ENCODE measurements around the gene MAP3K10. TPM values are rescaled to one million over a fixed set of nuclear protein-coding genes. Genes with fewer than 3 reads are reported as not detected.

The MAP3K10 gene
- total and polyA plus RNA-seq, 9 of the 15 experiments (the other 6 are each of a cell fraction or from before 2014, with no cell fraction given): 0.01 to 8.0 (median 2.7) TPM; not detected in 1

DNA sequence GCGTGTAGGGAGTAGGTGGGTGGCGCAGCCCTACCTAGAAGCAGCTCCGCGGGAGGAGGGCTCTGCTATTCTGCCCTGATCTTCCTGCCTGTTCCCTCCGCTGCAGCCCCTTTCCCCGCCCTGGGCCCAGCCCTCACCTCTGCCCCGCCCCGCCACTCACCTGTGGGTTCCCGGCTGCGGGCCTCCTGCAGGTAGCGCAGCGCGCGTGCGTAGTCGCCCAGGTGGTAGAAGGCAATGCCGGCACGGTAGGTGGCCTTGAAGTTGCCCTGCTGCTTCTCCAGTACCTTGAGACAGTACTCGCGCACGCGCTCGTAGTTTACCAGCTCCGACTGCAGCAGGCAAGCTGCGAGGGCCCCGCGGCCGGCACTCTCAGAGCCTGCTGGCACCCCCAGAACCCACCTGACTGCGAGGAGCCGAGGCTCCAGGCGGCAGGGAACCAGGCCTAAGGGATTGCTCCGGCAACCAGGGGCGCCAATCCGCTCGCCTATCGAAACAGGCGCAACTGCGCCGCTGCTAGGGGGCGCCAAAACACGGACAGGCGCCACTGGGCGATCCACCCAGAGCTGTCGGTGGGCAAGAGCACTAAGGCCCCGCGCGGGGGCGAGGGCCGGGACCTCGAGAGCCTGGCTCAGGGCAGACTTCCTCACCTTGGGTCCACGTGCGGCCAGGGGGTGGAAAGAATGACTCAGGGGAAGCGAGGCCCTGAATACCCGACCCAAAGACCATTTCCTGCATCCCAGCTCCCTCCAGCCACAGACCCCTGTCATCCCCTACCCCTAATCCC lies 26.0 kb downstream of the MAP3K10 start (continued):
- TF ChIP-seq PHF8 (IDR thresholded peaks at IDR 0.05; ENCODE audit: borderline replicate concordance, low read length) (no peak), L3MBTL2 (IDR thresholded peaks at IDR 0.05) (peak; percentile 58), CXXC5 (CRISPR knock-in tag; IDR thresholded peaks at IDR 0.05) (peak; percentile 20; the same call in 1 of the 2 replicates), POLR2G (IDR thresholded peaks at IDR 0.05; ENCODE audit: low read depth, low read length) (peak; percentile 58), SMC3 (conservative IDR thresholded peaks at IDR 0.05; ENCODE audit: insufficient read depth, low read depth, low read length) (peak; percentile 31; the same call in 1 of the 2 replicates), NRF1 (conservative IDR thresholded peaks at IDR 0.05 in 1 of 2, IDR thresholded peaks at IDR 0.05 in 1 of 2) (peak; percentile 47 to 55; a peak in 3 of 4 replicates), ZBTB7A (IDR thresholded peaks at IDR 0.05; ENCODE audit: borderline replicate concordance, control insufficient read depth, low read depth, low read length) (peak; percentile 57; the same call in 1 of the 2 replicates), RB1 (IDR thresholded peaks at IDR 0.05; ENCODE audit: low read depth) (peak; percentile 64; the same call in 1 of the 2 replicates), MIER1 (IDR thresholded peaks at IDR 0.05; ENCODE audit: low read depth) (peak; percentile 72; the same call in 1 of the 2 replicates), CREM (IDR thresholded peaks at IDR 0.05; ENCODE audit: low read depth) (0 out of 2 replicates have a peak, but pooled peaks have one; percentile 12), FIP1L1 (IDR thresholded peaks at IDR 0.05; ENCODE audit: low read depth, low read length, poor library complexity, severe bottlenecking) (peak; percentile 74)
- TF ChIP-seq, protein P1, sequence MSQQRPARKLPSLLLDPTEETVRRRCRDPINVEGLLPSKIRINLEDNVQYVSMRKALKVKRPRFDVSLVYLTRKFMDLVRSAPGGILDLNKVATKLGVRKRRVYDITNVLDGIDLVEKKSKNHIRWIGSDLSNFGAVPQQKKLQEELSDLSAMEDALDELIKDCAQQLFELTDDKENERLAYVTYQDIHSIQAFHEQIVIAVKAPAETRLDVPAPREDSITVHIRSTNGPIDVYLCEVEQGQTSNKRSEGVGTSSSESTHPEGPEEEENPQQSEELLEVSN (IDR thresholded peaks at IDR 0.05; ENCODE audit: borderline replicate concordance in 1 of 2, extremely low read depth in 1 of 2, insufficient read depth in 1 of 2, insufficient read length in 1 of 2, low read depth in 1 of 2, low read length in 1 of 2, poor library complexity in 1 of 2, severe bottlenecking in 1 of 2): peak in 1 of 2 experiments; percentile 64
- TF ChIP-seq, protein P2, sequence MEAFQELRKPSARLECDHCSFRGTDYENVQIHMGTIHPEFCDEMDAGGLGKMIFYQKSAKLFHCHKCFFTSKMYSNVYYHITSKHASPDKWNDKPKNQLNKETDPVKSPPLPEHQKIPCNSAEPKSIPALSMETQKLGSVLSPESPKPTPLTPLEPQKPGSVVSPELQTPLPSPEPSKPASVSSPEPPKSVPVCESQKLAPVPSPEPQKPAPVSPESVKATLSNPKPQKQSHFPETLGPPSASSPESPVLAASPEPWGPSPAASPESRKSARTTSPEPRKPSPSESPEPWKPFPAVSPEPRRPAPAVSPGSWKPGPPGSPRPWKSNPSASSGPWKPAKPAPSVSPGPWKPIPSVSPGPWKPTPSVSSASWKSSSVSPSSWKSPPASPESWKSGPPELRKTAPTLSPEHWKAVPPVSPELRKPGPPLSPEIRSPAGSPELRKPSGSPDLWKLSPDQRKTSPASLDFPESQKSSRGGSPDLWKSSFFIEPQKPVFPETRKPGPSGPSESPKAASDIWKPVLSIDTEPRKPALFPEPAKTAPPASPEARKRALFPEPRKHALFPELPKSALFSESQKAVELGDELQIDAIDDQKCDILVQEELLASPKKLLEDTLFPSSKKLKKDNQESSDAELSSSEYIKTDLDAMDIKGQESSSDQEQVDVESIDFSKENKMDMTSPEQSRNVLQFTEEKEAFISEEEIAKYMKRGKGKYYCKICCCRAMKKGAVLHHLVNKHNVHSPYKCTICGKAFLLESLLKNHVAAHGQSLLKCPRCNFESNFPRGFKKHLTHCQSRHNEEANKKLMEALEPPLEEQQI (IDR thresholded peaks at IDR 0.05): no peak
- TF ChIP-seq, protein P3, sequence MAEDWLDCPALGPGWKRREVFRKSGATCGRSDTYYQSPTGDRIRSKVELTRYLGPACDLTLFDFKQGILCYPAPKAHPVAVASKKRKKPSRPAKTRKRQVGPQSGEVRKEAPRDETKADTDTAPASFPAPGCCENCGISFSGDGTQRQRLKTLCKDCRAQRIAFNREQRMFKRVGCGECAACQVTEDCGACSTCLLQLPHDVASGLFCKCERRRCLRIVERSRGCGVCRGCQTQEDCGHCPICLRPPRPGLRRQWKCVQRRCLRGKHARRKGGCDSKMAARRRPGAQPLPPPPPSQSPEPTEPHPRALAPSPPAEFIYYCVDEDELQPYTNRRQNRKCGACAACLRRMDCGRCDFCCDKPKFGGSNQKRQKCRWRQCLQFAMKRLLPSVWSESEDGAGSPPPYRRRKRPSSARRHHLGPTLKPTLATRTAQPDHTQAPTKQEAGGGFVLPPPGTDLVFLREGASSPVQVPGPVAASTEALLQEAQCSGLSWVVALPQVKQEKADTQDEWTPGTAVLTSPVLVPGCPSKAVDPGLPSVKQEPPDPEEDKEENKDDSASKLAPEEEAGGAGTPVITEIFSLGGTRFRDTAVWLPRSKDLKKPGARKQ (CRISPR knock-in tag; IDR thresholded peaks at IDR 0.05): peak; percentile 67; the same call in 1 of the 2 replicates
- TF ChIP-seq, protein P4, sequence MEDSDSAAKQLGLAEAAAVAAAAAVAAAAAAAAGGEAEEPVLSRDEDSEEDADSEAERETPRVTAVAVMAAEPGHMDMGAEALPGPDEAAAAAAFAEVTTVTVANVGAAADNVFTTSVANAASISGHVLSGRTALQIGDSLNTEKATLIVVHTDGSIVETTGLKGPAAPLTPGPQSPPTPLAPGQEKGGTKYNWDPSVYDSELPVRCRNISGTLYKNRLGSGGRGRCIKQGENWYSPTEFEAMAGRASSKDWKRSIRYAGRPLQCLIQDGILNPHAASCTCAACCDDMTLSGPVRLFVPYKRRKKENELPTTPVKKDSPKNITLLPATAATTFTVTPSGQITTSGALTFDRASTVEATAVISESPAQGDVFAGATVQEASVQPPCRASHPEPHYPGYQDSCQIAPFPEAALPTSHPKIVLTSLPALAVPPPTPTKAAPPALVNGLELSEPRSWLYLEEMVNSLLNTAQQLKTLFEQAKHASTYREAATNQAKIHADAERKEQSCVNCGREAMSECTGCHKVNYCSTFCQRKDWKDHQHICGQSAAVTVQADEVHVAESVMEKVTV (CRISPR knock-in tag; IDR thresholded peaks at IDR 0.05): no peak
- TF ChIP-seq, protein P5, sequence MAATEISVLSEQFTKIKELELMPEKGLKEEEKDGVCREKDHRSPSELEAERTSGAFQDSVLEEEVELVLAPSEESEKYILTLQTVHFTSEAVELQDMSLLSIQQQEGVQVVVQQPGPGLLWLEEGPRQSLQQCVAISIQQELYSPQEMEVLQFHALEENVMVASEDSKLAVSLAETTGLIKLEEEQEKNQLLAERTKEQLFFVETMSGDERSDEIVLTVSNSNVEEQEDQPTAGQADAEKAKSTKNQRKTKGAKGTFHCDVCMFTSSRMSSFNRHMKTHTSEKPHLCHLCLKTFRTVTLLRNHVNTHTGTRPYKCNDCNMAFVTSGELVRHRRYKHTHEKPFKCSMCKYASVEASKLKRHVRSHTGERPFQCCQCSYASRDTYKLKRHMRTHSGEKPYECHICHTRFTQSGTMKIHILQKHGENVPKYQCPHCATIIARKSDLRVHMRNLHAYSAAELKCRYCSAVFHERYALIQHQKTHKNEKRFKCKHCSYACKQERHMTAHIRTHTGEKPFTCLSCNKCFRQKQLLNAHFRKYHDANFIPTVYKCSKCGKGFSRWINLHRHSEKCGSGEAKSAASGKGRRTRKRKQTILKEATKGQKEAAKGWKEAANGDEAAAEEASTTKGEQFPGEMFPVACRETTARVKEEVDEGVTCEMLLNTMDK (IDR thresholded peaks at IDR 0.05; ENCODE audit: borderline replicate concordance, insufficient read depth, low read depth, low read length, poor library complexity, severe bottlenecking): peak; percentile 94

Data from K562 (cell line).